ENCODE results near the gene SLC28A1. TPM values are rescaled to one million over a fixed set of nuclear protein-coding genes. Genes with fewer than 3 reads are reported as not detected.

SLC28A1 gene
- total and polyA plus RNA-seq, 9 donors: 0.02 to 0.92 (median 0.18) TPM; not detected in 3

- H3K27me3 ChIP-seq: no peaks in the 10 kb centered on the region
- no peaks in the 10 kb centered on the region for H3K36me3 ChIP-seq
- H3K27ac ChIP-seq: no peak overlapping the region
- 88 to 98% (median 93%) methylated on average over 2 of the region's 2 CpGs for WGBS, 3 donors
- TF ChIP-seq POLR2A (IDR thresholded peaks at IDR 0.05): no peak
- TF ChIP-seq EP300 (IDR thresholded peaks at IDR 0.05): no peak
- TF ChIP-seq CTCF (IDR thresholded peaks at IDR 0.05): no peak
- peaks cover 3% of the 10 kb centered on the region for H3K4me1 ChIP-seq (ENCODE audit: insufficient read depth)
- no peaks in the 10 kb centered on the region for H3K9me3 ChIP-seq
- H3K4me3 ChIP-seq: no peak overlapping the region
- no peak for DNase-seq
- intact Hi-C loops (cut with DNase I): no loop called here
Measured at GRCh38 chr15:84942456-84942855, 58.0 kb downstream of the SLC28A1 start.

GRCh38 chr15:84944311-84944710 lies 59.8 kb downstream of the SLC28A1 start:
- H3K36me3 ChIP-seq: no peaks in the 10 kb centered on the region
- no peaks in the 10 kb centered on the region for H3K9me3 ChIP-seq
- intact Hi-C loops (cut with DNase I): no loop called here
- H3K4me1 ChIP-seq (ENCODE audit: insufficient read depth): peaks cover 3% of the 10 kb centered on the region
- 93 to 95% (median 95%) methylated on average over 10 of the region's 10 CpGs for whole genome bisulfite sequencing, 3 donors
- TF ChIP-seq CTCF (IDR thresholded peaks at IDR 0.05) (no peak), EP300 (IDR thresholded peaks at IDR 0.05) (no peak)
- H3K27ac ChIP-seq: no peak overlapping the region
- DNase-seq: no peak
- H3K27me3 ChIP-seq: no peaks in the 10 kb centered on the region
- H3K4me3 ChIP-seq: no peak overlapping the region

- H3K27me3 ChIP-seq: no peaks in the 10 kb centered on the region
- intact Hi-C loops (cut with DNase I): no loop called here
- no peak for TF ChIP-seq CTCF (IDR thresholded peaks at IDR 0.05)
- TF ChIP-seq POLR2A (IDR thresholded peaks at IDR 0.05): no peak
- no peak for TF ChIP-seq EP300 (IDR thresholded peaks at IDR 0.05)
- H3K36me3 ChIP-seq: no peaks in the 10 kb centered on the region
- DNase-seq: no peak
- no peak overlapping the region for H3K4me3 ChIP-seq
- no peak overlapping the region for H3K27ac ChIP-seq
- 87 to 92% (median 88%) methylated on average over 11 of the region's 11 CpGs for WGBS, 3 donors
- H3K4me1 ChIP-seq (ENCODE audit: insufficient read depth): peaks cover 3% of the 10 kb centered on the region
- no peaks in the 10 kb centered on the region for H3K9me3 ChIP-seq
Measured at GRCh38 chr15:84944861-84945260, 60.4 kb downstream of the SLC28A1 start.

GRCh38 chr15:84946772-84947489 lies 62.5 kb downstream of the SLC28A1 start:
- Histone ChIP-seq H3K9me3 (no peaks in the 10 kb centered on the region), H3K36me3 (no peaks in the 10 kb centered on the region), H3K4me3 (no peak overlapping the region), H3K27ac (no peak overlapping the region), H3K4me1 (ENCODE audit: insufficient read depth) (peaks cover 3% of the 10 kb centered on the region), H3K27me3 (no peaks in the 10 kb centered on the region)
- no peak for DNase-seq
- 83 to 88% (median 87%) methylated on average over 5 of the region's 5 CpGs for WGBS, 3 donors
- intact Hi-C loops (cut with DNase I): no loop called here
- no peak for TF ChIP-seq POLR2A (IDR thresholded peaks at IDR 0.05)
- no peak for TF ChIP-seq CTCF (IDR thresholded peaks at IDR 0.05)
- TF ChIP-seq EP300 (IDR thresholded peaks at IDR 0.05): no peak

Data from ovary (tissue), 9 donors.